K562 (cell line): Measurements from ENCODE around the gene WFDC2. TPM values are rescaled to one million over a fixed set of nuclear protein-coding genes. Genes with fewer than 3 reads are reported as not detected.

ENCODE experiments used
- ATAC-seq: fragments of 200-7000 bp; cut with Tn5 transposase; 3 replicates; pipeline ENCODE4 v1.9.1; 2020; ENCODE audit warnings: moderate library complexity
- Bru-seq: library from RNA; stranded (reverse); fragments of 400-500 nt; gene quantifications from one replicate; lab custom pipeline; 2021; lab: Mats Ljungman, UMichigan
- BruChase-seq, 2 experiments: library from RNA; stranded (reverse); fragments of 400-500 nt; gene quantifications; one replicate each; lab custom pipeline; 2021; lab: Mats Ljungman, UMichigan
- BruUV-seq: library from RNA; stranded (reverse); fragments of 400-500 nt; replicated peaks from 2 replicates; lab custom pipeline; 2021; lab: Mats Ljungman, UMichigan
- CTCF ChIA-PET: fragments of 300-600 bp; formaldehyde crosslinking; extraction: SDS; loops from one replicate; lab custom pipeline; 2021; ENCODE audit warnings: low intra/inter-chr PET ratio; lab: Yijun Ruan, JAX
- POLR2A ChIA-PET: fragments of 300-600, 350-650 bp; sonication (Branson Sonifier 250); formaldehyde crosslinking; extraction: SDS; loops from one replicate; lab custom pipeline; 2021; ENCODE audit warnings: antibody characterized with exemption, inconsistent platforms; lab: Yijun Ruan, JAX
- DNase-seq, 4 experiments: peaks; one replicate each; pipeline versions ENCODE4 v3.0.0 to v3.0.0-alpha.2; 2011 to 2018; ENCODE audit warnings: low spot score in 3 of 4, mixed read lengths in 3 of 4; ENCODE audit errors: extremely low read depth in 1 of 4
- FAIRE-seq: peaks from 2 replicates; lab custom pipeline; 2011; peaks lifted over from hg19 to GRCh38; lab: Jason Lieb, UNC
- H2AFZ ChIP-seq: 2 replicates; pipeline ENCODE4 v1.6.0; 2011; ENCODE audit warnings: low read depth, low read length, control low read depth, inconsistent platforms
- H3K27ac ChIP-seq: fragments of 200-600 bp; 3 replicates; pipeline ENCODE4 v1.8.0; 2011; ENCODE audit warnings: low read depth, mild to moderate bottlenecking, control low read depth, inconsistent platforms, low read length, moderate library complexity, mixed read lengths; ENCODE audit errors: extremely low read depth
- H3K27me3 ChIP-seq, 2 experiments: fragments of 300-600 bp in 1 of 2; 2 replicates in 1 of 2; 3 replicates in 1 of 2; pipeline versions ENCODE4 v1.6.0 to v1.8.0; 2011; ENCODE audit warnings: inconsistent platforms in 2 of 2, low read length in 2 of 2, mild to moderate bottlenecking in 1 of 2, mixed read lengths in 1 of 2, moderate library complexity in 1 of 2; ENCODE audit not compliant: control insufficient read depth in 2 of 2, insufficient read depth in 2 of 2
- H3K36me3 ChIP-seq: fragments of 300-600 bp; 3 replicates; pipeline ENCODE4 v1.8.0; 2011; ENCODE audit warnings: mild to moderate bottlenecking, low read length, inconsistent platforms; ENCODE audit not compliant: control insufficient read depth, insufficient read depth
- H3K4me1 ChIP-seq, 2 experiments: fragments of 200-600 bp in 1 of 2; replicated peaks in 1 of 2; 2 replicates in 1 of 2; 3 replicates in 1 of 2; pipeline versions ENCODE4 v1.5.1 to v1.8.0; 2011; ENCODE audit warnings: inconsistent platforms in 2 of 2, low read length in 2 of 2, mild to moderate bottlenecking in 1 of 2, mixed read lengths in 1 of 2, moderate library complexity in 1 of 2; ENCODE audit not compliant: control insufficient read depth in 2 of 2, insufficient read depth in 2 of 2
- H3K4me2 ChIP-seq: 2 replicates; pipeline ENCODE4 v1.6.1; 2011; ENCODE audit warnings: low read length, control low read depth, inconsistent platforms, mixed read lengths; ENCODE audit not compliant: insufficient read depth
- H3K4me3 ChIP-seq: fragments of 200-600 bp; sonication (generic), shearing (Covaris generic); 2 replicates; pipeline ENCODE4 v1.5.1; 2016; ENCODE audit warnings: control low read depth, inconsistent platforms
- H3K79me2 ChIP-seq: fragments of 200-600 bp; 3 replicates; pipeline ENCODE4 v1.8.0; 2011; ENCODE audit warnings: low read length, inconsistent platforms; ENCODE audit not compliant: control insufficient read depth, insufficient read depth
- H3K9ac ChIP-seq, 2 experiments: 2 replicates each; pipeline versions ENCODE4 v1.6.0 to v1.6.1; 2011; ENCODE audit warnings: low read depth in 2 of 2, low read length in 2 of 2, control low read depth in 1 of 2, inconsistent platforms in 1 of 2, mild to moderate bottlenecking in 1 of 2, mixed read lengths in 1 of 2; ENCODE audit not compliant: insufficient read depth in 1 of 2
- H3K9me1 ChIP-seq: one replicate; pipeline ENCODE4 v1.6.0; 2011; ENCODE audit warnings: inconsistent platforms, mild to moderate bottlenecking, low read length, moderate library complexity; ENCODE audit not compliant: control insufficient read depth, insufficient read depth
- H3K9me3 ChIP-seq: replicated peaks from 2 replicates; pipeline ENCODE4 v1.5.1; 2011; ENCODE audit warnings: low read depth, low read length, inconsistent platforms; ENCODE audit not compliant: control insufficient read depth, insufficient read depth
- H4K20me1 ChIP-seq: replicated peaks from 2 replicates; pipeline ENCODE4 v1.6.1; 2011; ENCODE audit warnings: low read length, inconsistent platforms, mixed read lengths; ENCODE audit not compliant: control insufficient read depth, insufficient read depth
- TCFL5 ChIP-seq: fragments of 250-450 bp; sonication (Bioruptor Pico); conservative IDR thresholded peaks from 2 replicates; pipeline ENCODE4 v1.6.1; 2021; ENCODE audit warnings: mild to moderate bottlenecking, moderate library complexity, matching md5 sums
- WGBS: fragments of 100-300 bp; shearing (Covaris generic); methylation state at CpG from one replicate; pipeline ENCODE4 v1.1.6; 2016; ENCODE audit warnings: low coverage, mixed read lengths; ENCODE audit not compliant: insufficient coverage; ENCODE audit errors: missing lambda C conversion rate; 5-methylcytosine and 5-hydroxymethylcytosine counted together
- in situ Hi-C: fragments of 300-500 bp; cut with MboI; formaldehyde crosslinking; loops from 4 replicates; pipeline ENCODE4 v1.15.0; 2018; ENCODE audit warnings: inconsistent platforms, mixed read lengths
- intact Hi-C: fragments of 100-400 bp; cut with micrococcal nuclease; formaldehyde crosslinking; loops from 2 replicates; pipeline ENCODE4 v1.14.2; 2022
- long read RNA-seq, 3 experiments: library from polyadenylated mRNA in 2 of 3; library from RNA in 1 of 3; unstranded in 2 of 3; stranded (forward) in 1 of 3; transcript quantifications; one replicate each; pipeline ENCODE4 v2.0.0, GENCODE V29; 2019 to 2022
- polyA minus RNA-seq, 3 experiments: library from RNA; depleted of rRNA, polyadenylated mRNA; stranded (reverse); fragments of >200 nt; gene quantifications; 2 replicates each; pipeline ENCODE4 v1.2.3, GENCODE V29; 2011
- polyA plus RNA-seq, 8 experiments: library from polyadenylated mRNA; depleted of rRNA in 4 of 8; stranded (reverse) in 5 of 8; unstranded in 3 of 8; fragments of >200 nt; fragmentation: Nextera tagmentation in 2 of 8; fragmentation: Illumina TruSeq in 1 of 8; extraction: Ambion mirVana in 2 of 8; extraction: Trizol in 1 of 8; gene quantifications; 2 replicates each; pipeline versions ENCODE4 v1.2.1 to v1.2.3, GENCODE V29; 2011 to 2014; ENCODE audit warnings: inconsistent platforms in 1 of 8, missing spikeins in 1 of 8
- total RNA-seq, 7 experiments: library from RNA; depleted of rRNA in 6 of 7; stranded (reverse); fragments of >200 nt in 6 of 7; fragmentation: Illumina TruSeq in 2 of 7; extraction: Trizol in 2 of 7; gene quantifications; 2 replicates each; pipeline versions ENCODE4 v1.2.1 to v1.2.3, GENCODE V29; 2011 to 2021; ENCODE audit warnings: low replicate concordance in 1 of 7
- TF ChIP-seq, protein P1 (sequence below): IDR thresholded peaks from 2 replicates; pipeline ENCODE4 v1.6.1; 2011; ENCODE audit warnings: borderline replicate concordance, low read depth, mild to moderate bottlenecking, moderate library complexity, low read length; ENCODE audit not compliant: insufficient read depth, poor library complexity, severe bottlenecking
- TF ChIP-seq, protein P2 (sequence below), 3 experiments: IDR thresholded peaks in 2 of 3; conservative IDR thresholded peaks in 1 of 3; 2 replicates each; pipeline ENCODE4 v1.5.1; 2011 to 2012; ENCODE audit warnings: low read length in 3 of 3, mild to moderate bottlenecking in 3 of 3, control low read depth in 2 of 3, improper control_type of control experiment in 1 of 3, inconsistent platforms in 1 of 3, low read depth in 1 of 3, mixed read lengths in 1 of 3, moderate library complexity in 1 of 3; ENCODE audit not compliant: insufficient read depth in 2 of 3

WFDC2 gene
- total RNA-seq (2011; cell fraction: chromatin; rRNA removed; ENCODE audit: low replicate concordance), result not detected in 2 replicates
- total RNA-seq (2011; cell fraction: nucleolus; rRNA removed), result not detected in 2 replicates
- not detected in 2 replicates for total RNA-seq (2011; cell fraction: nucleoplasm; rRNA removed)
- total RNA-seq (2014; rRNA removed) (not detected in 2 replicates), total RNA-seq (2014; rRNA removed; fragmentation: Illumina TruSeq; extraction: Trizol) (not detected in 2 replicates), total RNA-seq (2015; rRNA removed; fragmentation: Illumina TruSeq; extraction: Trizol) (not detected in 2 replicates), total RNA-seq (2021) (not detected in 2 replicates), polyA plus RNA-seq (2011; rRNA removed) (not detected in 2 replicates), polyA plus RNA-seq (2014; fragmentation: Illumina TruSeq; extraction: Trizol) (not detected in 2 replicates), polyA plus RNA-seq (2014; fragmentation: Nextera tagmentation; extraction: Ambion mirVana) (not detected), polyA plus RNA-seq (2014; rRNA removed) (not detected in 2 replicates), polyA minus RNA-seq (2011; rRNA and poly(A)+ RNA removed) (not detected in 2 replicates), Bru-seq, nascent RNA (not detected), BruChase-seq, experiment 1, labeled RNA remaining after a 2-hour chase (percentile 7 among the genes with signal in this experiment), BruChase-seq, experiment 2, labeled RNA remaining after a 6-hour chase (percentile 12 among the genes with signal in this experiment)
- not detected in 2 replicates for polyA plus RNA-seq (2011; cell fraction: cytosol; rRNA removed)
- polyA plus RNA-seq (2011; cell fraction: nucleus; rRNA removed), result not detected in 2 replicates
- not detected in 2 replicates for polyA plus RNA-seq (2012)
- polyA minus RNA-seq (2011; cell fraction: cytosol; rRNA and poly(A)+ RNA removed), result not detected in 2 replicates
- not detected in 2 replicates for polyA minus RNA-seq (2011; cell fraction: nucleus; rRNA and poly(A)+ RNA removed)
- long read RNA-seq, experiment 1, result 0 reads
- long read RNA-seq, experiment 2, result 0 reads
- long read RNA-seq, experiment 3, result 0 reads

DNA sequence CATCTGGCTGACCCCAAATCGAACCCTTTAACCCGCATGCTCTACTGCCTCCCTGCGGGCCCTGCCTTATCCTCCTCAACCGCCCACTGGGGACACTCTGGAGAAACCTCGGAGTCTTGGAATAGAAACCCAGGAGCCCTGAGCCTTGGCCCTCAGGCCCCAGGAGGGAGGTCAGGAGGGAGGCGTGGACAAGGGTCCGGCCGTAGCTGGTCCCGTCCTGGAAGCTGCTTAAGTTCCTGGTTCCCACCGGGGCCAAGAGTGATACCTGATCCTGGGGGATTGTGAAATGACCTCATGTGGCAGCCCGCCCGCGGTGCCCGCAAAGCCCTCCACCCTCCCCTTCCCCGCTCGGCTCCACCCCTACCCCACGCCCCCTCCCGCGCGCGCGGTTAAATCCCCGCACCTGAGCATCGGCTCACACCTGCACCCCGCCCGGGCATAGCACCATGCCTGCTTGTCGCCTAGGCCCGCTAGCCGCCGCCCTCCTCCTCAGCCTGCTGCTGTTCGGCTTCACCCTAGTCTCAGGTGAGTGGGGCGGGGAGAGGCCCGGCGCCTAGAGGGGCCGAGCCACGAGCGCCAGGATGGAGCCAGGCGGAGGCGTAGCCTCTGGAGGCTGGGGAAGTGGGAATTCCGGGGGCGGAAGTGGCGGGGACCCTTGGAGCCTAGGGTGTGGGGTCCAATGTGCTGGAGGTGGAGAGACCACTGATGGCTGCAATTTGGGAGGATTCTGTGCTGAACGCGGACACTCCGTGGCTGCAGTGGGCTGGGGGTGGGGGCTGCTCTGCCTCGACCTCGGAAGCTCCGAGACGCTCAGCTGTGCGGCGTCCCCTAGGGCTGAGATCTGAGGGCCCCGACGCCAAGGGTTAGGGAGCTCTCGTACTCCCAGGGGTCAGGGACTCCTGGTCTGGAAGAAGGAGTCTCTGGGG is at the start of gene WFDC2:
Gene WFDC2, plus strand, starts transcription at position 418 of the 926 bp plus-strand sequence. Its CDS starts 29 bp downstream, at position 447.
- DNase-seq (peak in 1 of 4 experiments; percentile 11), ATAC-seq (peak; percentile 78), FAIRE-seq (no peak)
- ChIA-PET POLR2A (interaction anchor here (0.7 kb wide), 2 partner anchors 12 to 20 kb away, joined by 3 read pairs; no protein-coding TSS in a partner anchor), CTCF (no interaction called here)
- Histone ChIP-seq H3K27me3 (peaks cover 26 to 35% of the 10 kb centered on the region in 2 experiments; a peak in 4 of 5 replicates), H3K9ac (no peak within 1 kb of the TSS), H3K27ac (no peak within 1 kb of the TSS), H3K79me2 (no peaks in the 10 kb centered on the region), H2AFZ (no peak within 1 kb of the TSS), H3K36me3 (no peaks in the 10 kb centered on the region), H3K9me1 (peaks cover 2% of the 10 kb centered on the region), H3K9me3 (no peaks in the 10 kb centered on the region), H3K4me2 (no peak within 1 kb of the TSS), H4K20me1 (0 out of 2 replicates have a peak, but pooled peaks cover 3% of the 10 kb centered on the region), H3K4me1 (peaks cover 0 to 16% of the 10 kb centered on the region in 2 experiments; a peak in 2 of 5 replicates), H3K4me3 (no peak within 1 kb of the TSS)
- in situ Hi-C loops (no loop called here), intact Hi-C loops (no loop called here)
- WGBS, result 11% methylated on average over 33 of the region's 54 CpGs
- TF ChIP-seq, protein P1, sequence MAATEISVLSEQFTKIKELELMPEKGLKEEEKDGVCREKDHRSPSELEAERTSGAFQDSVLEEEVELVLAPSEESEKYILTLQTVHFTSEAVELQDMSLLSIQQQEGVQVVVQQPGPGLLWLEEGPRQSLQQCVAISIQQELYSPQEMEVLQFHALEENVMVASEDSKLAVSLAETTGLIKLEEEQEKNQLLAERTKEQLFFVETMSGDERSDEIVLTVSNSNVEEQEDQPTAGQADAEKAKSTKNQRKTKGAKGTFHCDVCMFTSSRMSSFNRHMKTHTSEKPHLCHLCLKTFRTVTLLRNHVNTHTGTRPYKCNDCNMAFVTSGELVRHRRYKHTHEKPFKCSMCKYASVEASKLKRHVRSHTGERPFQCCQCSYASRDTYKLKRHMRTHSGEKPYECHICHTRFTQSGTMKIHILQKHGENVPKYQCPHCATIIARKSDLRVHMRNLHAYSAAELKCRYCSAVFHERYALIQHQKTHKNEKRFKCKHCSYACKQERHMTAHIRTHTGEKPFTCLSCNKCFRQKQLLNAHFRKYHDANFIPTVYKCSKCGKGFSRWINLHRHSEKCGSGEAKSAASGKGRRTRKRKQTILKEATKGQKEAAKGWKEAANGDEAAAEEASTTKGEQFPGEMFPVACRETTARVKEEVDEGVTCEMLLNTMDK, result peak; percentile 7
- TF ChIP-seq TCFL5 (CRISPR knock-in tag), result no peak
- TF ChIP-seq, protein P2, sequence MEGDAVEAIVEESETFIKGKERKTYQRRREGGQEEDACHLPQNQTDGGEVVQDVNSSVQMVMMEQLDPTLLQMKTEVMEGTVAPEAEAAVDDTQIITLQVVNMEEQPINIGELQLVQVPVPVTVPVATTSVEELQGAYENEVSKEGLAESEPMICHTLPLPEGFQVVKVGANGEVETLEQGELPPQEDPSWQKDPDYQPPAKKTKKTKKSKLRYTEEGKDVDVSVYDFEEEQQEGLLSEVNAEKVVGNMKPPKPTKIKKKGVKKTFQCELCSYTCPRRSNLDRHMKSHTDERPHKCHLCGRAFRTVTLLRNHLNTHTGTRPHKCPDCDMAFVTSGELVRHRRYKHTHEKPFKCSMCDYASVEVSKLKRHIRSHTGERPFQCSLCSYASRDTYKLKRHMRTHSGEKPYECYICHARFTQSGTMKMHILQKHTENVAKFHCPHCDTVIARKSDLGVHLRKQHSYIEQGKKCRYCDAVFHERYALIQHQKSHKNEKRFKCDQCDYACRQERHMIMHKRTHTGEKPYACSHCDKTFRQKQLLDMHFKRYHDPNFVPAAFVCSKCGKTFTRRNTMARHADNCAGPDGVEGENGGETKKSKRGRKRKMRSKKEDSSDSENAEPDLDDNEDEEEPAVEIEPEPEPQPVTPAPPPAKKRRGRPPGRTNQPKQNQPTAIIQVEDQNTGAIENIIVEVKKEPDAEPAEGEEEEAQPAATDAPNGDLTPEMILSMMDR (IDR thresholded peaks at IDR 0.05 in 2 of 3, conservative IDR thresholded peaks at IDR 0.05 in 1 of 3; ENCODE audit: insufficient read depth in 2 of 3, low read depth in 1 of 3, low read length in 3 of 3), result peak in 2 of 3 experiments; percentile 22 to 69; a peak in 4 of 6 replicates
- BruUV-seq, result no TSS peak
